ENCODE data around the gene NEK11. TPM values are rescaled to one million over a fixed set of nuclear protein-coding genes. Genes with fewer than 3 reads are reported as not detected.

Gene NEK11
- total RNA-seq, 2 donors from 2014 or later: 5.5 to 5.8 TPM

DNA sequence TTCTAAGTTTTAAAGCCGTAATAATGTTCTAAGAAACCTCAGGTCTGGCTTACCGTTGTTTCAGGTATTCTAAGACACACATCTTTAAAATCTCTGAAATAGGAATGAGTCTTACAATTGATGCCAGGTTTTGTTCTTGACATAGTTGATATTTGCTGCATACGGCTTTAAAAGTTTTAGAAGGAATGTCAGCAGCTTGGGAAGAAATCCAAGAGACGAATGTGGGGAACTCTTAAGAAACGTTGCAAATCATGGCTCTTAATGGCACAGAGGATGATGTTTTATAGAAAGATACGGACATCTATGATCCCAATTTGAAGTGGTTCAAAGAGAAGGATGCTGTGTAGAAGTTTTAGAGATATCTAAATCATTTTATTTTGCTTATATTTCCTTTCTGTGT, 366.4 kb downstream of the NEK11 start:
- TF ChIP-seq, protein P1, sequence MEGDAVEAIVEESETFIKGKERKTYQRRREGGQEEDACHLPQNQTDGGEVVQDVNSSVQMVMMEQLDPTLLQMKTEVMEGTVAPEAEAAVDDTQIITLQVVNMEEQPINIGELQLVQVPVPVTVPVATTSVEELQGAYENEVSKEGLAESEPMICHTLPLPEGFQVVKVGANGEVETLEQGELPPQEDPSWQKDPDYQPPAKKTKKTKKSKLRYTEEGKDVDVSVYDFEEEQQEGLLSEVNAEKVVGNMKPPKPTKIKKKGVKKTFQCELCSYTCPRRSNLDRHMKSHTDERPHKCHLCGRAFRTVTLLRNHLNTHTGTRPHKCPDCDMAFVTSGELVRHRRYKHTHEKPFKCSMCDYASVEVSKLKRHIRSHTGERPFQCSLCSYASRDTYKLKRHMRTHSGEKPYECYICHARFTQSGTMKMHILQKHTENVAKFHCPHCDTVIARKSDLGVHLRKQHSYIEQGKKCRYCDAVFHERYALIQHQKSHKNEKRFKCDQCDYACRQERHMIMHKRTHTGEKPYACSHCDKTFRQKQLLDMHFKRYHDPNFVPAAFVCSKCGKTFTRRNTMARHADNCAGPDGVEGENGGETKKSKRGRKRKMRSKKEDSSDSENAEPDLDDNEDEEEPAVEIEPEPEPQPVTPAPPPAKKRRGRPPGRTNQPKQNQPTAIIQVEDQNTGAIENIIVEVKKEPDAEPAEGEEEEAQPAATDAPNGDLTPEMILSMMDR (IDR thresholded peaks at IDR 0.05): no peak
- intact Hi-C loops (cut with DNase I): no loop called here
- H3K9me3 ChIP-seq: no peaks in the 10 kb centered on the region
- H3K4me1 ChIP-seq: no peaks in the 10 kb centered on the region
- no peak for DNase-seq
- H3K27ac ChIP-seq: no peak overlapping the region
- no peak overlapping the region for H3K9ac ChIP-seq (ENCODE audit: low read depth in 2 of 2, low read length in 2 of 2)
- no peaks in the 10 kb centered on the region for H3K27me3 ChIP-seq
- H3K4me3 ChIP-seq: no peak overlapping the region
- H3K36me3 ChIP-seq: no peaks in the 10 kb centered on the region

DNA sequence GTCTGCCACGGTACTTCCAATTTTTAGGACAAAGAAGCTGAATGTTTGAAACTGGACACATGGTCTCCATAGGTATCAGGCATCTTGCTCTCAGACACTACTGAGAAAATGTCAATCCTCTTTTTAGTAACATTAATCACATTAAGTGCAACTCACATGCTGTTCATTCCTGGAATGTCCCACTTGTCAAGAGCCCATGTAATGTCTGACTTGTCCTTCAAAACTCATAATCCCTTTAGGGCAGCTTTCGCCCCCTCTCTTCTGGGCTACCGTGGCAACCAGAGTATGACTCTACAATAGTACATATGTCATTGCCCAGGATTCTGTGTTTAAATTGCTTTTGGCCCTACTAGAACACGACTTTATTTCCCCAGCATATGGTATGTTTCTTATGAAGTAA, 367.2 kb downstream of the NEK11 start:
- Histone ChIP-seq H3K27me3 (no peaks in the 10 kb centered on the region), H3K4me1 (no peaks in the 10 kb centered on the region), H3K4me3 (no peak overlapping the region), H3K36me3 (no peaks in the 10 kb centered on the region), H3K9ac (ENCODE audit: low read depth in 2 of 2, low read length in 2 of 2) (no peak overlapping the region), H3K27ac (no peak overlapping the region), H3K9me3 (no peaks in the 10 kb centered on the region)
- intact Hi-C loops (cut with DNase I): no loop called here
- DNase-seq: no peak
- TF ChIP-seq, protein P1 (IDR thresholded peaks at IDR 0.05): no peak

DNA sequence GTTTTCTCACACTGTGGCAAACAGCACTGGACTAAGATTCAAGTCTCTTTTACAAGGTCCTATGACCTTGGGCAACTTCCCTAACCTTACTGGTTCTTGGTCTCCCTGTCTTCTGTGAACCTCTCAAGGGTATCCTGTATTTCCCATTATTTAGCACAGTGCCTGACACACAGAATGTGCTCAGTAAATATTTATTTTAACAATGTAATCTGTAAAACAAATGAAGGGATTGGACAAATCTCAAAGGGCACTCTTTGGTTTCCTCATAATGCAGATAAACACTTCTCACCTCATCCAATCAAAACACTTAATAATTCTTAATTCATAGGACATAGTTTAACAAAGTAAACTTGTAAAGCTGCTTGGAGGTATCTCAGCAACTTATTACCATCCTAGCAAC, 367.7 kb downstream of the NEK11 start:
- intact Hi-C loops (cut with DNase I): no loop called here
- H3K4me3 ChIP-seq: no peak overlapping the region
- H3K9ac ChIP-seq (ENCODE audit: low read depth in 2 of 2, low read length in 2 of 2): no peak overlapping the region
- no peak overlapping the region for H3K27ac ChIP-seq
- no peak for DNase-seq
- TF ChIP-seq, protein P1 (IDR thresholded peaks at IDR 0.05): no peak
- no peaks in the 10 kb centered on the region for H3K27me3 ChIP-seq
- H3K4me1 ChIP-seq: no peaks in the 10 kb centered on the region
- H3K9me3 ChIP-seq: no peaks in the 10 kb centered on the region
- H3K36me3 ChIP-seq: no peaks in the 10 kb centered on the region

DNA sequence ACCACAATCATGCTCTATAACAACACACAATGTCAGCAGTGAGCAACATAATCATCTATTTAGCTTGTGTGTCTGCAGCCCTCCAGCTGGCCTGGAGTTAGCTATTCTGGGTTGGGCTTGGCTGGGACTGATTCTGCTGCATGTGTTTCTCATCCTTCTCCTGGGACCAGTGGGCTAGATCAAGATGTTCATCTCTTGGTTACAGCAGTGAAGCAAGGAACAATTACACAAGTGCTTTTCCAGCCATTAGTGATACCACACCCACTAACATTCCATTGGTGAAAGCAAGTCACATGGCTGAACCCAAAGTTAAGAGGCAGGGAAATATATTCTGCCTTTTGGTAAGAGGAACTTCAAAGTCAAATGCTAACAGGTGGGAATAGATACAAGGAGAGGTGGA, 369.5 kb downstream of the NEK11 start:
- TF ChIP-seq, protein P1 (IDR thresholded peaks at IDR 0.05): no peak
- no peaks in the 10 kb centered on the region for H3K4me1 ChIP-seq
- no peaks in the 10 kb centered on the region for H3K27me3 ChIP-seq
- H3K4me3 ChIP-seq: no peak overlapping the region
- H3K27ac ChIP-seq: no peak overlapping the region
- H3K9ac ChIP-seq (ENCODE audit: low read depth in 2 of 2, low read length in 2 of 2): no peak overlapping the region
- intact Hi-C loops (cut with DNase I): no loop called here
- no peak for DNase-seq
- H3K9me3 ChIP-seq: no peaks in the 10 kb centered on the region
- no peaks in the 10 kb centered on the region for H3K36me3 ChIP-seq

DNA sequence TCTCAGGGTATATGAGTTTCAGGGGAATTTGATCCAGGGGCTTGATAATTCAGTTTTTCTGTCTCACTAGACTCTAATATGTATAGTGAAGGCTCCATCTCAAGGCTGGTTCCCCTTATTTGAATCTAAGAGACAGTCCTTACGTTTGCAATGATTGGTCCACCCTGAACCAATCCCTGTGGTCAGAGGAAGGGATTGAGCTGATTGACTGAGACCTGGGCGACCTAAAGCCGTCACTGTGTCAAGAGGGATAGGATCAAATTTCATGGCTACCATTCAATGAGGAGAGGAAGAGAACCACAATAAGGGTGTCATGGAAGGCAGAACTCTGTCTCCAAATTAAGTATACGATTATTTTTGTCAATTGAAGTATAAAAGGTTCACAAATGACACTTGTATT, 371.2 kb downstream of the NEK11 start:
- intact Hi-C loops (cut with DNase I): no loop called here
- no peaks in the 10 kb centered on the region for H3K27me3 ChIP-seq
- H3K27ac ChIP-seq: no peak overlapping the region
- H3K4me1 ChIP-seq: no peaks in the 10 kb centered on the region
- TF ChIP-seq, protein P1 (IDR thresholded peaks at IDR 0.05): no peak
- no peak overlapping the region for H3K4me3 ChIP-seq
- no peaks in the 10 kb centered on the region for H3K9me3 ChIP-seq
- H3K9ac ChIP-seq (ENCODE audit: low read depth in 2 of 2, low read length in 2 of 2): no peak overlapping the region
- no peak for DNase-seq
- H3K36me3 ChIP-seq: no peaks in the 10 kb centered on the region

Other genes with a start within 250 kb of the NEK11 start
- gene ATP2C1, start 132.8 kb upstream of the NEK11 start, total RNA-seq: 10 to 100 TPM; 66.9 to 67.7 TPM
- 10 to 100 TPM in 1 of 2 donors, 1 to 10 TPM in 1; 9.3 to 13.0 TPM for gene ASTE1, start 52 bp upstream of the NEK11 start, total RNA-seq

Data from colonic mucosa (tissue), 4 donors.